Measurements from ENCODE around the gene GTPBP3. TPM values are rescaled to one million over a fixed set of nuclear protein-coding genes. Genes with fewer than 3 reads are reported as not detected.

Gene GTPBP3
- total RNA-seq, 1 donor from 2014 or later, result 17.3 TPM

- peak; percentile 68 for DNase-seq
These were observed 48.7 kb downstream of the GTPBP3 start for GRCh38 chr19:17385878-17386611.

GRCh38 chr19:17389288-17389687, 51.9 kb downstream of the GTPBP3 start:
- DNase-seq, result no peak

GRCh38 chr19:17389957-17390664, 52.8 kb downstream of the GTPBP3 start:
- no peak for DNase-seq

GRCh38 chr19:17390665-17391370, 53.5 kb downstream of the GTPBP3 start:
- peak; percentile 96 for DNase-seq

- no peak for DNase-seq
These were observed 54.2 kb downstream of the GTPBP3 start for GRCh38 chr19:17391371-17392151.

Other genes with a start within 250 kb of the GTPBP3 start
- 21.7 TPM for gene USE1, start 122.2 kb upstream of the GTPBP3 start, total RNA-seq
- 5.3 TPM for gene OCEL1, start 111.3 kb upstream of the GTPBP3 start, total RNA-seq
- gene NR2F6, start 91.6 kb upstream of the GTPBP3 start, total RNA-seq, result 35.0 TPM
- 12.3 TPM for gene USHBP1, start 72.8 kb upstream of the GTPBP3 start, total RNA-seq
- 70.7 TPM for gene BABAM1, start 70.1 kb upstream of the GTPBP3 start, total RNA-seq
- gene ANKLE1, start 55.7 kb upstream of the GTPBP3 start, total RNA-seq, result 0.62 TPM
- gene ABHD8, start 34.1 kb upstream of the GTPBP3 start, total RNA-seq, result 15.6 TPM
- gene MRPL34, start 31.7 kb upstream of the GTPBP3 start, total RNA-seq, result 38.9 TPM
- 7.6 TPM for gene DDA1, start 28.0 kb upstream of the GTPBP3 start, total RNA-seq
- 8.5 TPM for gene ANO8, start 2.7 kb upstream of the GTPBP3 start, total RNA-seq
- gene PLVAP, start 39.8 kb downstream of the GTPBP3 start, total RNA-seq, result 39.2 TPM
- not detected for gene CCDC194, start 56.6 kb downstream of the GTPBP3 start, total RNA-seq
- gene BST2, start 68.1 kb downstream of the GTPBP3 start, total RNA-seq, result 6.3 TPM
- 26.8 TPM for gene MVB12A, start 82.5 kb downstream of the GTPBP3 start, total RNA-seq
- 3.3 TPM for gene TMEM221, start 111.1 kb downstream of the GTPBP3 start, total RNA-seq
- not detected for gene NXNL1, start 123.4 kb downstream of the GTPBP3 start, total RNA-seq
- gene SLC27A1, start 133.0 kb downstream of the GTPBP3 start, total RNA-seq, result 45.7 TPM
- gene PGLS, start 174.1 kb downstream of the GTPBP3 start, total RNA-seq, result 35.1 TPM
- gene COLGALT1, start 218.1 kb downstream of the GTPBP3 start, total RNA-seq, result 66.3 TPM

All from tongue (tissue), 2 donors.